ENCODE measurements around the gene CYP4F11.

CYP4F11 gene

GRCh38 chr19:15871570-15871969 lies 62.8 kb downstream of the CYP4F11 start:
- peak; percentile 8 for DNase-seq

GRCh38 chr19:15869873-15870272 lies 64.5 kb downstream of the CYP4F11 start:
- no peak for DNase-seq

- DNase-seq = peak; percentile 50
Measured at GRCh38 chr19:15869109-15869555, 65.2 kb downstream of the CYP4F11 start.

GRCh38 chr19:15866636-15867035 lies 67.7 kb downstream of the CYP4F11 start:
- DNase-seq = no peak

- no peak for DNase-seq
Measured at GRCh38 chr19:15864824-15865223, 69.5 kb downstream of the CYP4F11 start.

GRCh38 chr19:15863272-15863671 lies 71.1 kb downstream of the CYP4F11 start:
- no peak for DNase-seq

GRCh38 chr19:15862444-15862843 lies 71.9 kb downstream of the CYP4F11 start:
- no peak for DNase-seq
